IMR-90 (cell line): ENCODE measurements around the gene CNDP1.

Source experiments
- BHLHE40 ChIP-seq: fragments of 150-350 bp; IDR thresholded peaks from 2 replicates; pipeline ENCODE4 v1.6.1; 2016; ENCODE audit warnings: mild to moderate bottlenecking, low read depth, low read length
- CHD1 ChIP-seq: IDR thresholded peaks from 2 replicates; pipeline ENCODE4 v1.6.1; 2012; ENCODE audit warnings: low read depth, low read length, improper control_type of control experiment
- MAFK ChIP-seq: IDR thresholded peaks from 2 replicates; pipeline ENCODE4 v1.6.1; 2012; ENCODE audit warnings: low read depth, low read length, improper control_type of control experiment
- MXI1 ChIP-seq: IDR thresholded peaks from 2 replicates; pipeline ENCODE4 v1.6.1; 2012; ENCODE audit warnings: low read depth, mild to moderate bottlenecking, low read length, moderate library complexity, borderline replicate concordance
- NFE2L2 ChIP-seq: fragments of 150-350 bp; IDR thresholded peaks from 2 replicates; pipeline ENCODE4 v1.6.1; 2016; ENCODE audit warnings: low read depth, mild to moderate bottlenecking, low read length
- POLR2A ChIP-seq: IDR thresholded peaks from 2 replicates; pipeline ENCODE4 v1.6.1; 2012; ENCODE audit warnings: mild to moderate bottlenecking, low read depth, low read length
- RAD21 ChIP-seq: IDR thresholded peaks from 2 replicates; pipeline ENCODE4 v1.6.1; 2012; ENCODE audit warnings: low read length, improper control_type of control experiment
- RFX5 ChIP-seq: IDR thresholded peaks from 2 replicates; pipeline ENCODE4 v1.8.0; 2012; ENCODE audit warnings: low read depth, mild to moderate bottlenecking, low read length, moderate library complexity
- SMC3 ChIP-seq: fragments of 150-350 bp; IDR thresholded peaks from 2 replicates; pipeline ENCODE4 v1.6.1; 2016; ENCODE audit warnings: low read depth, mild to moderate bottlenecking, antibody characterized with exemption, low read length, moderate library complexity
- TF ChIP-seq, protein P1 (sequence below): conservative IDR thresholded peaks from 2 replicates; pipeline ENCODE4 v1.5.1; 2012; ENCODE audit warnings: mild to moderate bottlenecking, low read depth, low read length, improper control_type of control experiment
- TF ChIP-seq, protein P2 (sequence below): fragments of 150-350 bp; IDR thresholded peaks from 2 replicates; pipeline ENCODE4 v1.6.1; 2017; ENCODE audit warnings: mild to moderate bottlenecking, antibody characterized with exemption, low read length, low read depth
- TF ChIP-seq, protein P3 (sequence below): fragments of 150-350 bp; IDR thresholded peaks from 2 replicates; pipeline ENCODE4 v1.6.1; 2016; ENCODE audit warnings: low read depth, mild to moderate bottlenecking, low read length, moderate library complexity, borderline replicate concordance

- no peak for TF ChIP-seq POLR2A
- TF ChIP-seq, protein P1, sequence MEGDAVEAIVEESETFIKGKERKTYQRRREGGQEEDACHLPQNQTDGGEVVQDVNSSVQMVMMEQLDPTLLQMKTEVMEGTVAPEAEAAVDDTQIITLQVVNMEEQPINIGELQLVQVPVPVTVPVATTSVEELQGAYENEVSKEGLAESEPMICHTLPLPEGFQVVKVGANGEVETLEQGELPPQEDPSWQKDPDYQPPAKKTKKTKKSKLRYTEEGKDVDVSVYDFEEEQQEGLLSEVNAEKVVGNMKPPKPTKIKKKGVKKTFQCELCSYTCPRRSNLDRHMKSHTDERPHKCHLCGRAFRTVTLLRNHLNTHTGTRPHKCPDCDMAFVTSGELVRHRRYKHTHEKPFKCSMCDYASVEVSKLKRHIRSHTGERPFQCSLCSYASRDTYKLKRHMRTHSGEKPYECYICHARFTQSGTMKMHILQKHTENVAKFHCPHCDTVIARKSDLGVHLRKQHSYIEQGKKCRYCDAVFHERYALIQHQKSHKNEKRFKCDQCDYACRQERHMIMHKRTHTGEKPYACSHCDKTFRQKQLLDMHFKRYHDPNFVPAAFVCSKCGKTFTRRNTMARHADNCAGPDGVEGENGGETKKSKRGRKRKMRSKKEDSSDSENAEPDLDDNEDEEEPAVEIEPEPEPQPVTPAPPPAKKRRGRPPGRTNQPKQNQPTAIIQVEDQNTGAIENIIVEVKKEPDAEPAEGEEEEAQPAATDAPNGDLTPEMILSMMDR, result no peak
- TF ChIP-seq MAFK, result no peak
- TF ChIP-seq MXI1, result no peak
- no peak for TF ChIP-seq SMC3
- TF ChIP-seq CHD1, result no peak
- no peak for TF ChIP-seq RFX5
- TF ChIP-seq RAD21, result no peak
- TF ChIP-seq, protein P2, sequence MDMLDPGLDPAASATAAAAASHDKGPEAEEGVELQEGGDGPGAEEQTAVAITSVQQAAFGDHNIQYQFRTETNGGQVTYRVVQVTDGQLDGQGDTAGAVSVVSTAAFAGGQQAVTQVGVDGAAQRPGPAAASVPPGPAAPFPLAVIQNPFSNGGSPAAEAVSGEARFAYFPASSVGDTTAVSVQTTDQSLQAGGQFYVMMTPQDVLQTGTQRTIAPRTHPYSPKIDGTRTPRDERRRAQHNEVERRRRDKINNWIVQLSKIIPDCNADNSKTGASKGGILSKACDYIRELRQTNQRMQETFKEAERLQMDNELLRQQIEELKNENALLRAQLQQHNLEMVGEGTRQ, result no peak
- no peak for TF ChIP-seq NFE2L2
- TF ChIP-seq, protein P3, sequence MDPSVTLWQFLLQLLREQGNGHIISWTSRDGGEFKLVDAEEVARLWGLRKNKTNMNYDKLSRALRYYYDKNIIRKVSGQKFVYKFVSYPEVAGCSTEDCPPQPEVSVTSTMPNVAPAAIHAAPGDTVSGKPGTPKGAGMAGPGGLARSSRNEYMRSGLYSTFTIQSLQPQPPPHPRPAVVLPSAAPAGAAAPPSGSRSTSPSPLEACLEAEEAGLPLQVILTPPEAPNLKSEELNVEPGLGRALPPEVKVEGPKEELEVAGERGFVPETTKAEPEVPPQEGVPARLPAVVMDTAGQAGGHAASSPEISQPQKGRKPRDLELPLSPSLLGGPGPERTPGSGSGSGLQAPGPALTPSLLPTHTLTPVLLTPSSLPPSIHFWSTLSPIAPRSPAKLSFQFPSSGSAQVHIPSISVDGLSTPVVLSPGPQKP, result no peak
- no peak for TF ChIP-seq BHLHE40
These were observed 15.6 kb upstream of the CNDP1 start for GRCh38 chr18:74518456-74519295.
